NCI-H774 (cell line): ENCODE data around the gene ANXA2.
"Not testable (repeated sequence)": the region's sequence is repeated elsewhere in the genome, so short reads cannot be mapped to it uniquely, and the experiment has no call there.

Experiments used
- DNase-seq: peaks from one replicate; lab custom pipeline; 2025; lab: John Stamatoyannopoulos, UW

ANXA2 gene

GRCh38 chr15:60410350-60410749, 12.6 kb upstream of the ANXA2 start:
- DNase-seq = not testable (repeated sequence)

DNA sequence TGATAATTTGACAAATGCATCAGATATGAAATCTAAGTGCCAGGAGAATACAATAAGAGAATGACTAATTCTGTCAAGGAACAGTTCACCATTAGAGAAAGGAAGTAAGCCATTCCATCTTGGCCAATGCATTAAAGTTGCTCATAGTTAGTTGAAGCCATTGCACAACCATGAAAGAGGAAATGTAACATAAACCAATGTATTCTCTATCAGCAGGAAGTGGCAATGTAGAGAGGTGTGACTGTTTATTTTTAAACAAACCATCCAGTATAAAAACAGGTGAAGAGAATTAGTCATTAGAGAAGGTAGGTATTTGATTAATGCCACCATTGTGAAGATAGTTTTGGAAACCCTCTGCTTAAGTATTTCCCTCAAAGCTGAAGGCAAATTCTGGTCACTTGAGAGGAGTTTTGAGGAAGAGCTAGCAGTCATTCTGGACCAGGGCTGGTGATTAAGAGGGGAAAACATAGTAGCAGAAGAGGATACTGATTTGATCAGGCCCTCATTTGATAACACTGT, 10.7 kb upstream of the ANXA2 start:
- DNase-seq = no peak

DNA sequence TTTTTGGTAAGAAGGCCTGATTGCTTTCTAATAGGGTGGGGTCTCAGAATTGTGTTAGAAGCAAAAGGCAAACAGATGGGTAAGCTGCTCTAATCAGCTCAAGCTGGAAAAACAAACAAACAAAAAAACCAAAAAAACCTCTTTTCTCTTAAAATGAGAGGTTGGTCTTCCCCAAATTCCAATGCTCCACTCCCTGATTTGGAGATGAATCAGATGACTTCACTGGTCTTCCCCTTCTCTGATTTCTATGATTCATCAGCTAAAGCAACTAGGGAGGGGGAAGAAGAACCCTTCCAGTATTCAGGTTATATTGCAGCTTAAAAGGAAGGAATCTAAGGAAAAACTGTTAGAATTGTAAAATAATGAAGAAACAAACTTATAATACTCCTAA, 9.6 kb upstream of the ANXA2 start:
- no peak for DNase-seq

- no peak for DNase-seq
Observed at GRCh38 chr15:60406513-60407414, 9.0 kb upstream of the ANXA2 start.

GRCh38 chr15:60405399-60405798, 7.6 kb upstream of the ANXA2 start:
- no peak for DNase-seq

GRCh38 chr15:60404351-60404750, 6.6 kb upstream of the ANXA2 start:
- not testable (repeated sequence) for DNase-seq

DNA sequence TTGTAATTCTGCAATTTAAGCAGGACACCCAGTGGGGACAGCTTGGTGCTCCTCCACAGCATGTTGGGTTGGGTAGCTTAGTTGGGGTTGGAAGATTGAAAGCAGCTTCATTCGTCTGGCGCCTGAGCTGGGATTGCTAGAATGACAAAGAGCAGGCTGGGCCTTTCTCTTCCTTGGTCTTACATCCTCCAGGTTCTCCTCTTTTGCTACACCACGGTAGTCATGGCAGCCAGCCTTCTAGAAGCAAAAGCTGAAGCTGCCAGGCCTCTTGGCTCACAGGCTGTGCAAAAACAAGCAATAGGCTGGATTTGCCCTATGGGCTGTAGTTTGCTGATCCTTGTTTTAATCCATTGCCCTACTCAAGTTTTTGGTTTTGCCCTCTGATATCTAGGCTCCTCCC, 3.2 kb upstream of the ANXA2 start:
- DNase-seq = no peak

DNA sequence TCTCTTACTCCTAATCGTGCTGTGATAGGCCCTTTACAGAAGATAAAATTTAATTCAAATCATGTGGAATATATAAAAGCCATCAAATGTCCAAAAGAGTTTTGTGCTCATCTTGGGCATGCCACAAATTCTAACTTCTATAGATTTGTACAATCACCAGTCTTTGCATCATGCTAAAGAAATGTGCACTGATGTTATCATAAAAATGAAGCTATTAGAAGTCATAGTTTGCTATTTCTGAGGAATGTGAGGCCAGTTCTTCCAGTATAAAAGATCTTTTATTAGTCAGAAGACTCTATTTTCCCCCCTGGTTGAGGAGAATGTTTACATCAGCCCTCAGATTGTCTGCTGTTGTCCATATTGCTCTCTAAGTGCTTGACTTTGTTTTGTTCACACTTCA, 2.1 kb upstream of the ANXA2 start:
- no peak for DNase-seq

DNA sequence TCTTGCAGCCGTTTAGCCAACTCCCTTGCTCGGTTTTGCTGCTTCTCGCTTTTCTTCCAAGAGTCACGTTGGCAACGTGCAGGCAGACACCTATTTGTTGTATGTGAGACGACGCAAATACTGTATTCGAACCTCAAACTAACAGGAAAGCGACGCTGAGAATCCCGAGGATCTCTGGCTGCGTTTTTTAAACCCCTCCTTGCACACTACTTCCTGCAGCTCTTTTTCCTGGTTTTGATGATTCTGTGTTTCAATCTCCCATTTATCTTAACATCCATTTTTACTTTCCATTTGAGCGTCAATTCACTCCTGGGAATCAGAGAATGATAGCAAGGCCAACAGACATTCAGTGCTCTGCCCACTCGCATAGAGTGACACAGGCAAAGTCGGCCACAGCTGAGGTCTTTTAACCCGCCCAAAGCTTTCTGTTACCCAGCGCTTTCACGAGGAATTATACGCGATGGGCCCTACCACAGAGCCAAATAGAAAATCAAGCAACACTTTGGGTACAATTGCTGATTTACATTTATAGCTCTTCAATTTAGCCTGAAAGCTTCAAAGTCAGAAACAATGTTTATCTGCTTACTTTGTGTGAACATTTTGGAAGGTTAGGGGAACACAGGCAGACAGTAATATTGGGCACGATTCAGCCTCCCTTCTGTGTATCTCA, 1.6 kb upstream of the ANXA2 start:
- no peak for DNase-seq

- no peak for DNase-seq
Observed at GRCh38 chr15:60396958-60397771, 621 bp downstream of the ANXA2 start.

DNA sequence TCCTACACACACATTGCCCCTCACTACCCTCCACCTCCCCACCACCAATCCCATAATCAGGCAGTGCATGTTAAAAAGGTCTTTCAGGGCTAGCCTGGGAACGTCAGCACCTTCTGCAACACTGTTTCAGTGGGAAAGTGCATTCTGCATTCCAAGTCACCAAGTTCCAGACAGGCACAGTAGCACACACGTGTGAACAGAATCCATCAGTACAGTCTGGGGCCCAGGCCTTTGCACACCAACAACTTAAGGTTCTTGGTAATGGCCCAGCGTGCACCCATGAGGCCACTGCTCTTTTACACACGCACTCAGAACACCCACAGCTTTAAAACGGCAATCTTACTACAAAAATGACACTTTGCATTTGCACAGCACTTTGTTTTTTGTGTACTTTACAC, 1.2 kb downstream of the ANXA2 start:
- DNase-seq = no peak

DNA sequence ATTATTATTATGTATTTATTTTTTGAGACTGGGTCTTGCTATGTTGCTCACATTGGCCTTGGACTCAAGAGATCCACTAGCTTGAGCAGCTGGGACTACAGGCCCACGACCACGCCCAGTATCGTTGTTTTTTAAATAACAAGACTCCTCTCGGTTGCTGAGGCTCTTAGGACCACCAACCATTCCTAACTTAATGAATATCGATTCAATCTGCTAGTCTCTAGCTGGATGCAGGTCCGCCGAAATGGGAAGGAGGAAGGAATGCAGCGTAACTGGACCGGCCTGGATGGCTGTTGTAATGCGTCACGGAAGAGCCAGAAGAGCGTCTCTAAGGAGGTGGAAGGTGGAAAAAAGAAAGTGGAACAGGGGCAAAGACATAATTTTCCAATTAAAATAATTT, 1.7 kb downstream of the ANXA2 start:
- DNase-seq = no peak

- no peak for DNase-seq
Observed at GRCh38 chr15:60395276-60396011, 2.3 kb downstream of the ANXA2 start.

GRCh38 chr15:60394689-60395097, 3.1 kb downstream of the ANXA2 start:
- no peak for DNase-seq

DNA sequence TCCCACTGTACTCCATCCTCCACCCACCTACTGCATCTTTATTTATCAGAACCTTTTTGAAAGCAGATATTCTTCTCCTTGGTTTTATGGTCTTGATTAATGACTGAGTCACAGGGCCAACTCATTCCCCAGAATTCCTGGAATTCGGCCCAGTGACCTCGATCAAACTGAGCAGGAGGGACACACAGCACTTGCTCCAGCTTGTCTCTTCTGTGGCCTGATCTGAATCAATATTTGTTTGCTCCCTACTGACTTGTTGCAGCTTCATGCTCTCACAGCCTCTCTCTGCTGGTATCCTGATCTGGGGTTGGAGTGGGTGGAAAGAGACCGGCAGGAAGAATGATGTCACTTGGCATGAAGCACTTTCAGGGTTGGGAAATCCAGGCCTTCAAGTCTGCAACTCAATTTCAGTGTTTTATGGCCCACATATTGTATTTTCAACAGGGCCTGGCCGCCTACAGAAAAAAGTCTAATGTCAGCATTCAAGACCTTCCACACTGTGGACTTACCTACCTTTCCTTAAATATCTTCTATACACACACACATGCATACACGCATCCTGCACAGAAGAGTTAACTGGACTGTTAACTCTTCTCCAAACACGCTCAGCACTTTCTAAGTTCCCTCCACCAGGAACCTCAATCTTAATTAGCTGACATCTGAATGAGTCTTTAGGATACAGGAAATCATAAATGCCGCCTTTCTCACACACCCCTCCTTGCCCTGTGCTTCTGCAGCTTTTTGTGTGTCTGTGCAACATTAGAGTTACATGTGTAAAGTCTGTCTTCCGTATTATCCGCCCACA, 4.6 kb downstream of the ANXA2 start:
- peak; percentile 45 for DNase-seq

DNA sequence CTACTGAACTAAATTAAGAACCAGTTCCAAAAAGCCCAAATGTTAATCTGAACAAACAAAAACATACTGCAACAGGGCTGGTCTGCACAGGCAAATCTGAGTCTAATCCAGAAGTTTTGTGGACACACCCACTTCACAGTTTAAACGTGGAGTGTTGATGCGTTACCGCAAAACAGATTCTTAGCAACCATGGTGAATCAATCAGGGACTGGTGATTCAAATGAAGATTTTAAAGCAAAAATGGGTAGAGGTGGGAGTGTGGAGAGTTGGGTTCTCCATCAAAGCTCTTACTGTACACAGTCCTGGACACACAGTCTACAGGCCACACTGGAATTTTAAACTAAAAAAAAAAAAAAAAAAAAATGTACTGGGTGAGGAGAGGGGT, 5.2 kb downstream of the ANXA2 start:
- no peak for DNase-seq

GRCh38 chr15:60391722-60392315, 6.0 kb downstream of the ANXA2 start:
- no peak for DNase-seq

DNA sequence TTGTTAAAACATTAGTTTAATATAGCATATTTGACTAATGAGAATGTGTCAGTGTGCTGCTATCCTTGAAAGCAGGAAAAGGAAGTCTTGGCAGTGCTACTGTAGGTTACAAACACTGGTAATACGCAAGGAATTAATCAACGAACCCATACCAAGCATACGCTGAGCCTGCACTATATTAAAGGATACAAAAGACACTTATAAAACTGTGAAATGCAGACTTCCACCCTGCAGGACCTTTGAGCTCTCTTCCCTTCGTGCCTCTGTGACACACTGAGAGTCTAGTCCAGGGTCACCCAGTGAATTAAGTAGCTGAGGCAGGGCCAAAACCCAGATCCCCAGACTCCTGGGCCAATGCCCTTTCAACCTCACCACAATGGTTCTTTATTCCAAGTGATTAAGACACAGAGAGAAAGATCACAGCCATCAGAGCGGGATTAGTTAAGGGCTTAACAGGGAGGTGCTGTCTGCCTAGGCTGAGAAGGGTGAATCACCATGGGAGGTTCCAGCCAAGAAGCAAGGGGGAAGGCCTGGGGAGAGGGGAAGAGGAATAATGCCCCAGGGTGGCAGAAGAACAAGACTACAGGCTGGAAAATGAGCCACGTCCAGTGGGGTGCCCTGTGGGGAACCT, 6.8 kb downstream of the ANXA2 start:
- no peak for DNase-seq

GRCh38 chr15:60390231-60390630, 7.6 kb downstream of the ANXA2 start:
- no peak for DNase-seq
